HG02981 (cell line): Measurements from ENCODE around the gene CLCNKA.
"Not testable (repeated sequence)": the region's sequence is repeated elsewhere in the genome, so short reads cannot be mapped to it uniquely, and the experiment has no call there.

Experiments
- ATAC-seq: cut with Tn5 transposase; IDR thresholded peaks from one replicate; pipeline ENCODE4 v1.9.1; 2021; ENCODE audit warnings: mild to moderate bottlenecking, moderate library complexity; ENCODE audit not compliant: unreplicated experiment

Gene CLCNKA

GRCh38 chr1:16039871-16040270 is 18.0 kb downstream of the CLCNKA start:
- not testable (repeated sequence) for ATAC-seq

DNA sequence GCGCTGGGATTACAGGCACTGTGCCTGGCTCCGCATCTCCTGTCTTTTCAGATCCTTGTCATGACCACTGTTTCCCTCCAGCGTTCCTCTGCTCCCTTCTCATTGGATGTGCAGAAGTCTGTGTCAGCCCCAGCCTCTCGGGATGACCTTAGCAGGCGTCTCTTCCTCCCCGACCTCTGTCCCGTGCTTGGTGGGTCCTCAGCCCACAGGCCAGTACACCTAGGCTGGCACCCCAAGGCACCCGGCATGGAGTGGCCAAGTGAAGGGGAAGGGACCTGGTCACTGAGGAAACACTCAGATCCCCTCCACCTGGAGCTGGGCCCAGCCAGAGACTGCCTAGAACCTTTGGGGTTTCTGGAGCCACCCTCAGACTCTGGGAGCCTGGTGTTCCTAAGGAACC is 19.4 kb downstream of the CLCNKA start:
- ATAC-seq: no peak

- ATAC-seq: no peak
Measured at GRCh38 chr1:16042096-16042495, 20.3 kb downstream of the CLCNKA start.

DNA sequence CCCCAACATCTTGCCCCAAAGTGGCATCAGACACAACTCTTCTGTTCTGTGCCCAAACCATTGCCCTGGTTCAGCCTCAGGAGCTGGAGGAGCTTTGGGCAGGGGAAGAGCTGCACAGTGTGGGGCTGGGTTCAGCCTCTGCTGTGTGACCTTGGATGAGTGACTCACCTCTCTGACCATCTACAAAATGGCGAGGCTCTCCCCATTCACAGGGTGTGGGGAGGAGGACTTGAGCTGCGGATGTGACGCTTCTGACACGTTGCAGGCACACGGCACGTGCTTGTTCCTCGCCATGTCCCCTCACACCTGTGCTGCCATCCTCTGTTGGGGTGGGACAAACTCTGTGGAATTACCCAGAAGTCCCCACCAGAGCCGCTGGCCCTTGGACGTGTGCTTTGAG is 20.8 kb downstream of the CLCNKA start:
- ATAC-seq: not testable (repeated sequence)

DNA sequence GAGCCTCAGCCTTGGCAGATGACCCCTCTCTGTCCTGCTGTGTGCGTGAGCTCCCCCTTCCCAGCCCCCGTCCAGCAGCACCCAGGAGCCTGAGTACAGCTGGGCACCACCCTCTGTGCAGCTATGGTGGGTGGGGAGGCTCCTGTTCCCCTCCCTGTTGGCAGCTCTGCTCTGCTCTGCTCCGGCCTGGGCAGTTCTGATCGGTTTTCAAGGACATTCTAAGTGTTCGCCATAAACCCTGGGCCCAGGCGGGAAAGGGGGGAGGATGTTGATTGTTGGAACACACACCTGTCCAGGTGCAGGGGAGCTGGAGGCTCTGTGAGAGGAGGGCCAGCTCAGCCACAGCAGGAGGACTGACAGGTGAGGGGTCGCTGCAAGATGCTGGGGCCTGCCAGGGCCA is 21.7 kb downstream of the CLCNKA start, which contains the start of gene CLCNKB:
Gene CLCNKB, plus strand, starts transcription at position 262 of the 400 bp plus-strand sequence. CDS start 711 bp downstream, outside the sequence.
- ATAC-seq: no peak

DNA sequence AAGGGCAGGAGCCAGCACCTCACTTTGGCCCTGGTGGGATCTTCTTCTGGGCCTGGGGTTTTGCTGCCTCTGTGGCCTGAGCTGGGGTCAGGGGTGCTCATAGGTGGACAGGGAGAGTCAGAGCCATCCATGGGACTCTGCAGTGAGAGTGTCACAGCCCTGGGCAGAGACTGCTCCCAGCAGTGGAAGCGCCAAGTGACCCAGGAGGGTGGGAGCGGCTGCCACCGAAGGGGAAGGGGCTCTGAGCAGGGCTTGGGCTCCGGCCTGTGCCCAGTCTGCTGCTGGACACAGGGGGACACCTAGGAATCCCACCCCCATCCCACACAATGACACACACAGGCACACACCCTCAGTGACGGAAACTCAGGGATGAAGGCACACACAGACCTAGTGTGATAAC is 22.1 kb downstream of the CLCNKA start:
- no peak for ATAC-seq

GRCh38 chr1:16046842-16047241 is 25.0 kb downstream of the CLCNKA start:
- no peak for ATAC-seq

- no peak for ATAC-seq
Measured at GRCh38 chr1:16047791-16048475, 26.1 kb downstream of the CLCNKA start.

- ATAC-seq: no peak
Measured at GRCh38 chr1:16048573-16049189, 26.8 kb downstream of the CLCNKA start.

- ATAC-seq: no peak
Measured at GRCh38 chr1:16050328-16050727, 28.5 kb downstream of the CLCNKA start.

- ATAC-seq: no peak
Measured at GRCh38 chr1:16051039-16051438, 29.2 kb downstream of the CLCNKA start.

DNA sequence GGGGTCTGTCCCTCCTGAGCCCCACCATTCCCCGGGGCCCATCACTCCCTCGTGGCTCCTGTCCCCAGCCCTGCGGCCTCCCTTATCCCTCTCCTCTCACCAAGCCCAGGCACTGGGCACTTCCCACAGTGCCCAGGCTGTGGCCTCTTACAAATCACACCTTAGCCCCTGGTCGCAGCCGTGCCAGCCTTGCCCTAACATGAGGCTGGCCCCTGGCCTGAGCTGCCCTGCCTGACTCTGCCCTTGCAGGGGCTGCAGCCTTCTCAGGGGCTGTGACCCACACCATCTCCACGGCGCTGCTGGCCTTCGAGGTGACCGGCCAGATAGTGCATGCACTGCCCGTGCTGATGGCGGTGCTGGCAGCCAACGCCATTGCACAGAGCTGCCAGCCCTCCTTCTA is 30.1 kb downstream of the CLCNKA start:
- ATAC-seq: not testable (repeated sequence)

- no peak for ATAC-seq
Measured at GRCh38 chr1:16053781-16054502, 32.1 kb downstream of the CLCNKA start.

GRCh38 chr1:16054598-16055540 is 33.0 kb downstream of the CLCNKA start:
- ATAC-seq: no peak

DNA sequence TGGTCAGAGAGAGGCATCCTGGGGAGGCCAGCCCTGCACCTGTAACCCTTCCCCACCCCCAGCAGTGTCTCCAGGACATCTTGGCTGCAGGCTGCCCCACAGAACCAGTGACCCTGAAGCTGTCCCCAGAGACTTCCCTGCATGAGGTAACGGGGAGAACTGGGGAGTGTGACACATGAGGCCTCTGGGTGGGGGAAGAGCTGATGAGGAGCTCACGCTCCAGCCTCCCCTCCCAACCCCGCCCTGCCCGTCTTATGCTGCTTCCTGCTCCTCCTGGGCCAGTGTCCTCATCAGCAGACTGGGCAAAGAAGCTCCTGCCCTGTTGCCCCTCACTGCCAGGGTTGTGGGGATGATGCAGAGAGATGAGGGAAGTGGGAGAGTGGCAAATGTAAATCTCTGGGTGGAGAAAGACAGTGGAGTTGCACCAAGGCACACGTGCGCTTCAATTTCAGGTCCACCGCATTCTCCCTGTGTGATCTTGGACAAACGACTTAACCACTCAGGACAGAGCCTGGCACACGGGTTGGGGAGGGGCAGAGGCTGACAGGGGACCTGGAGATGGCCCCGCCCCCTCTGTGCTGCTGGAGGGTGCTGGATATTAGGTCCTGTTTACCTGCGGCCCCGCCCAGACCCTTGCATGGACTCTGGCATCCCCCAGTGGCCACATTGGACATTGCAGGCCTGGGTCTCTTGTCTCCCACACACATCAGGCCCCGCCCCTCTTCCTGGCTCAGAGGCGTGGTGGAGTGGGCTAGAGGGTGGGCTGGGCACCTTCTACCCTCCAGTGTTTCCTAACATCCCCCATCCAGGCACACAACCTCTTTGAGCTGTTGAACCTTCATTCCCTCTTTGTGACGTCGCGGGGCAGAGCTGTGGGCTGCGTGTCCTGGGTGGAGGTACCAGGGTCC is 34.0 kb downstream of the CLCNKA start:
- ATAC-seq: peak; percentile 73

DNA sequence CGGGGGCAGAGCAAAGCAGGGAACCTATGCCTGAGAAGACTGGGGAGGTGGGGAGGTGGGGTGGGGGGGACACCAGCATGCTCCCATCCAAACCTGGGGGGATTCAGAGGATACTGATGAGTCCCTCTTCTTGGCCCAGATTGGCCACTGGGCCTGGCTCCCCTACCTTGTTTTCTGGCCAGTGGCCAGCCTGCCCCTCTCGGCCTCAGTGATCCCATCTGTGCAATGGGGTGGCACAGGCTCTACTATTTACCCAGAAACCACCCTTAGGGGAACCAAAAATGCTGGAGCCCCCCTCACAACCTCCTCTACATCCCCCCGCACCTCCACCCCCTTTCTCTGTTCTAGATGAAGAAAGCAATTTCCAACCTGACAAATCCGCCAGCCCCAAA is 34.7 kb downstream of the CLCNKA start:
- ATAC-seq: not testable (repeated sequence)

DNA sequence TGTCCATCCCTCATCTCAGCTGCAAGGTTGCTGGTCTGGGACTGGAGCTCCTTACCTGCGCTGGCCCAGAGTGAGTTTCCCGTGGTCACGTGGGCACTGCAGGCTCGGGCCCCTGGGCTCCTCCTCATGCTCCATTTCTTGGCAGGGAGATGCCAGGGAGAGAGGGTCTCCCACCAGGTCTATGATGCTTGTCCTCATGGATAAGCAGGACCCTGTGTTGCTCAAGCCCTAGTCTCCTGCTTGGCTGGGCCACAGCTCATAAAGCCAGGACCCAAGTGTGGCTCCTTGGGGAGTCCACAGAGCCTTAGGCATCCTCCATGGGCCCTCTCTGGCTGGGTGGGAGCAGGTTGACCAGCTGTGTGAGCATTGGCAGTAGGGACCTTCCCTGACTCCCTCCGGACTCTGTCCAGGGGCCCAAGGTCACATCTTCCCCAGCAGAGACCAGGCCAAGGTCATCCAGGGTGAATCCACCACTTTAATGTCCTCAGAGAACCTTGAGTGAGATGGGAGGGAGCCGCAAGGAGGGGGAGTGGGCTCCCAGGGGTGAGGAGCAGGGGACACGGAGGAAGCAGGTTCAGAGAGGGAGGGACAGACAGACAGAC is 35.6 kb downstream of the CLCNKA start:
- not testable (repeated sequence) for ATAC-seq

DNA sequence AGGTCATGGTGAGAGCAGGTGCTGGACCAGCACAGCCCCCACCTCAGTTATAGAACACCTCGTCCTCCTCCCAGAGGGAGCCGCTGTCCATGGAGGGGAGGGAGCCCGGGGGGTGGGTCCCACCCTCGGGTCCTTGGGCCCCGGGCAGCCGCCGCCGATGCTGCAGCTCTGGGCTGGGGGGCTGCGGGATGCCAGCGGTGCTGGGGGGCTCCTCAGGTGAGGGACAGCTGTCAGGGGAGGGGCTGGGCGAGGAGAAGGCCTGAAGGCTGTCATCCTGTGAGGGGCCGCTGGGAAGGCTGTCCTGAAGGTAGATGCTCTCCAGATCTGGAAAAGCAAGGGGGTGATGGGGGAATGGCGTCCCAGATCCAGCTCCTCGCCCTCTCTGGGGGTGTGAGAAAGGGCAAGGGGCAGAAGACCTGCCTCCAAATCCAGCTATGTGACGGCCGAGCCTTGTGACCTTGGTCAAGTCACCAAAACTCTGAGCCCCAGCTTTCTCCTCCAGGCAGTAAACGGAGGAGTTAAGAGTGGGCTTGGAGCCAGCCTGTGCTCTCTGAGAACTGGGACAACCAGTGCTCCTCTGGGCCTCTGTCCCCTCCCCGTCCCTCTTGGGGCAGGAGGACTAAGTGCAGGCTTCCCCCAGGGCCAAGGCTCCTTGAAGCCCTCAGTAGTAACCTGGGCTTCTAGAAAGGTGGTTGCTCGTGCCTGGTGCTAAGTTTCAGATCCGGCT is 36.7 kb downstream of the CLCNKA start:
- not testable (repeated sequence) for ATAC-seq

GRCh38 chr1:16061266-16061665 is 39.4 kb downstream of the CLCNKA start:
- no peak for ATAC-seq
